DOHH2 (cell line): ENCODE data around the gene KCNE1.

Source experiments
- H3F3A ChIP-seq: fragments of 200-600 bp; sonication (generic), shearing (Covaris generic); 2 replicates; pipeline ENCODE4 v1.6.0; 2016; ENCODE audit warnings: antibody characterized with exemption, mild to moderate bottlenecking; ENCODE audit not compliant: control insufficient read depth, insufficient read depth
- H3K27ac ChIP-seq: fragments of 200-600 bp; sonication (generic); 2 replicates; pipeline ENCODE4 v1.5.1; 2014; ENCODE audit warnings: low read depth, mild to moderate bottlenecking, low read length, moderate library complexity
- H3K27me3 ChIP-seq: fragments of 200-600 bp; sonication (generic); 2 replicates; pipeline ENCODE4 v1.6.1; 2014; ENCODE audit warnings: mild to moderate bottlenecking, low read length, mixed read lengths; ENCODE audit not compliant: control insufficient read depth
- H3K36me3 ChIP-seq: fragments of 200-600 bp; sonication (generic); 2 replicates; pipeline ENCODE4 v1.6.1; 2014; ENCODE audit warnings: mild to moderate bottlenecking, low read length, moderate library complexity, mixed read lengths; ENCODE audit not compliant: control insufficient read depth
- H3K4me1 ChIP-seq: fragments of 200-600 bp; sonication (generic); 2 replicates; pipeline ENCODE4 v1.6.1; 2014; ENCODE audit warnings: mild to moderate bottlenecking, low read length, mixed read lengths; ENCODE audit not compliant: control insufficient read depth
- H3K4me2 ChIP-seq: fragments of 200-600 bp; sonication (generic); 2 replicates; pipeline ENCODE4 v1.6.0; 2014; ENCODE audit warnings: mild to moderate bottlenecking, low read length, moderate library complexity
- H3K4me3 ChIP-seq: fragments of 200-600 bp; sonication (generic); 2 replicates; pipeline ENCODE4 v1.5.1; 2014; ENCODE audit warnings: mild to moderate bottlenecking, low read length, mixed read lengths
- H3K79me2 ChIP-seq: fragments of 200-600 bp; sonication (generic); 2 replicates; pipeline ENCODE4 v1.6.1; 2014; ENCODE audit warnings: mild to moderate bottlenecking, low read length, mixed read lengths; ENCODE audit not compliant: control insufficient read depth
- H3K9me2 ChIP-seq: fragments of 200-600 bp; sonication (generic); replicated peaks from 2 replicates; pipeline ENCODE4 v1.6.1; 2014; ENCODE audit warnings: mild to moderate bottlenecking, low read length, mixed read lengths; ENCODE audit not compliant: control insufficient read depth
- H3K9me3 ChIP-seq: fragments of 200-600 bp; sonication (generic); 2 replicates; pipeline ENCODE4 v1.6.1; 2014; ENCODE audit warnings: antibody characterized with exemption, low read length, mixed read lengths; ENCODE audit not compliant: control insufficient read depth, insufficient read depth
- H4K20me1 ChIP-seq: fragments of 200-600 bp; sonication (generic); 2 replicates; pipeline ENCODE4 v1.6.0; 2014; ENCODE audit warnings: low read depth, mild to moderate bottlenecking, antibody characterized with exemption, low read length, moderate library complexity; ENCODE audit not compliant: control insufficient read depth, insufficient read depth
- CTCF ChIP-seq: fragments of 200-600 bp; sonication (generic); IDR thresholded peaks from one replicate; pipeline ENCODE4 v1.5.1; 2014; ENCODE audit warnings: antibody characterized with exemption, mild to moderate bottlenecking, low read depth, low read length; ENCODE audit not compliant: poor library complexity, severe bottlenecking
- EZH2phosphoT487 ChIP-seq: fragments of 200-600 bp; sonication (generic); IDR thresholded peaks from 2 replicates; pipeline ENCODE4 v1.6.1; 2017; ENCODE audit warnings: borderline replicate concordance, mild to moderate bottlenecking, antibody characterized with exemption, low read length, moderate library complexity, mixed read lengths

KCNE1 gene

GRCh38 chr21:34511181-34511580, 829 bp downstream of the KCNE1 start:
- Histone ChIP-seq H3K36me3 (no peaks in the 10 kb centered on the region), H3K4me3 (no peak overlapping the region), H3K79me2 (no peaks in the 10 kb centered on the region), H3K9me2 (no peaks in the 10 kb centered on the region), H3K9me3 (no peaks in the 10 kb centered on the region), H3K27me3 (no peaks in the 10 kb centered on the region; the same call in 1 of the 2 replicates), H4K20me1 (no peaks in the 10 kb centered on the region; the same call in 1 of the 2 replicates), H3K4me1 (no peaks in the 10 kb centered on the region), H3K27ac (no peak overlapping the region), H3K4me2 (no peak overlapping the region), H3F3A (no peaks in the 10 kb centered on the region)
- no peak for TF ChIP-seq CTCF
- TF ChIP-seq EZH2phosphoT487 = no peak

GRCh38 chr21:34510148-34511142, 1.6 kb downstream of the KCNE1 start:
- Histone ChIP-seq H3K9me3 (no peaks in the 10 kb centered on the region), H3F3A (no peaks in the 10 kb centered on the region), H3K79me2 (no peaks in the 10 kb centered on the region), H3K36me3 (no peaks in the 10 kb centered on the region), H3K27ac (no peak overlapping the region), H3K27me3 (no peaks in the 10 kb centered on the region; the same call in 1 of the 2 replicates), H3K4me3 (no peak overlapping the region), H3K4me1 (no peaks in the 10 kb centered on the region), H4K20me1 (no peaks in the 10 kb centered on the region), H3K4me2 (no peak overlapping the region), H3K9me2 (no peaks in the 10 kb centered on the region)
- TF ChIP-seq CTCF = peak; percentile 69
- no peak for TF ChIP-seq EZH2phosphoT487

- TF ChIP-seq CTCF (no peak), EZH2phosphoT487 (no peak)
- Histone ChIP-seq H3K27ac (no peak overlapping the region), H3K4me2 (no peak overlapping the region), H3K36me3 (no peaks in the 10 kb centered on the region), H3K27me3 (no peaks in the 10 kb centered on the region; the same call in 1 of the 2 replicates), H3K9me2 (no peaks in the 10 kb centered on the region), H4K20me1 (no peaks in the 10 kb centered on the region), H3K9me3 (no peaks in the 10 kb centered on the region), H3F3A (no peaks in the 10 kb centered on the region), H3K4me1 (no peaks in the 10 kb centered on the region), H3K4me3 (no peak overlapping the region), H3K79me2 (no peaks in the 10 kb centered on the region)
Observed at GRCh38 chr21:34509151-34509550, 2.9 kb downstream of the KCNE1 start.
